ENCODE data around the gene NUCB1.
"Not testable (repeated sequence)": the region's sequence is repeated elsewhere in the genome, so short reads cannot be mapped to it uniquely, and the experiment has no call there.

NUCB1 gene

GRCh38 chr19:48906324-48906723 lies 6.2 kb downstream of the NUCB1 start:
- DNase-seq (ENCODE audit: low read depth) = no peak

DNA sequence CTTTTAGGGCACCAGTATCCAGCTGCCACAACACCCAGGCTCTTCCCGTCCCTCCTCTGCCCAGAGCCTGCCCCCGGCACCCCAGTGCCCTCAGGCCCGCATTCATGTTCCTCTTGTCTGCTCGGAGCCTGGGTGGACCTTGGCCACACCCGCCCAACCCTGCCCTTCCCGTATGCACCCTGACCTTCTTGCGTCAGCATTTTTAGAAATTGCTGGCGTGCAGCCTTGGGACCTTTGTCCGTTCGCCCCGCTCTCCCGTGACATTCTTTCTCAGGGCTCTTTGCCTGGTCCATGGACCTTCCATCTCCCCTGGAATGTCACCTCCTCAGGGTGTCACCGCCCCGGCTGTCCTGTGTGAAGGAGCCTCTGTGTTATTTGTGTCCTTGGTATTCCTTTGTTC lies 7.6 kb downstream of the NUCB1 start:
- no peak for DNase-seq (ENCODE audit: low read depth)

GRCh38 chr19:48909424-48910077 lies 9.4 kb downstream of the NUCB1 start:
- DNase-seq (ENCODE audit: low read depth) = not testable (repeated sequence)

DNA sequence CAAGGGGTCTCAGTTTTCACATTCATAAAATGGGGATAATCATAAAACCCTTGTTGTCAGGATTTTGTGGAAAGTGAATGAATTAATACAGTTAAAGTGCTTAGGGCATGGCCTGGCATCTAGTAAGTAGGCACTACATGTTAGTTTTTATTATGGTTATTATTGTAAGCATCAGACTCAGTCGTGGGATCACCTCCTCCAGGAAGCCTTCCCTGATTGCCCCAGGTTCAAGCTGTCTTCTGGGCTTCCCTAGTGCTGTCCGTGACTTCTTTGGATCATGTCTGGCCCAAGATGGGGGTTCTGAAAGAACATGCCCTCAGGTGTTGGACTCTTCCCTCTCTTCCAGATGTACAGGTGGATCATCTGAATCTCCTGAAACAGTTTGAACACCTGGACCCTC lies 10.7 kb downstream of the NUCB1 start:
- no peak for DNase-seq (ENCODE audit: low read depth)

GRCh38 chr19:48913114-48913889 lies 13.2 kb downstream of the NUCB1 start:
- DNase-seq (ENCODE audit: low read depth) = peak; percentile 47

GRCh38 chr19:48914181-48914580 lies 14.1 kb downstream of the NUCB1 start:
- no peak for DNase-seq (ENCODE audit: low read depth)

DNA sequence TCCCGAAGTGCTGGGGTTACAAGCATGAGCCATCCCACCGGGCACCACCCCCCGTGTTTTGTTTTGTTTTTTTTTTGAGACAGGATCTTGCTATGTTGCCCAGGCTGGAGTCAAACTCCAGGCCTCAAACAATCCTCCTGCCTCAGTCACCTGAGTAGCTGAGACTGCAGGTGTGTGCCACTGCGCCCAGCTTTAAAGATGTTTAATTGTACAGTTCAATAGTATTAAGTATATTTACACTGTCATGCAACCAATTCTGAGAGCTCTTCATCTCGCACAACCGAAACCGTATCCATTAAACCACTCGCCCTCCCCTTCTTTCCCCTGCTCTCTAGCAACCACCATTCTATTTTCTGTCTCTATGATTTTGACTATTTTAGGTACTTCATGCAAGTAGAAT lies 15.6 kb downstream of the NUCB1 start:
- DNase-seq (ENCODE audit: low read depth) = no peak

- no peak for DNase-seq (ENCODE audit: low read depth)
These were observed 18.0 kb downstream of the NUCB1 start for GRCh38 chr19:48918071-48918470.

GRCh38 chr19:48918801-48919247 lies 18.7 kb downstream of the NUCB1 start:
- DNase-seq (ENCODE audit: low read depth) = peak; percentile 53

GRCh38 chr19:48919271-48919670 lies 19.2 kb downstream of the NUCB1 start:
- DNase-seq (ENCODE audit: low read depth) = not testable (repeated sequence)

DNA sequence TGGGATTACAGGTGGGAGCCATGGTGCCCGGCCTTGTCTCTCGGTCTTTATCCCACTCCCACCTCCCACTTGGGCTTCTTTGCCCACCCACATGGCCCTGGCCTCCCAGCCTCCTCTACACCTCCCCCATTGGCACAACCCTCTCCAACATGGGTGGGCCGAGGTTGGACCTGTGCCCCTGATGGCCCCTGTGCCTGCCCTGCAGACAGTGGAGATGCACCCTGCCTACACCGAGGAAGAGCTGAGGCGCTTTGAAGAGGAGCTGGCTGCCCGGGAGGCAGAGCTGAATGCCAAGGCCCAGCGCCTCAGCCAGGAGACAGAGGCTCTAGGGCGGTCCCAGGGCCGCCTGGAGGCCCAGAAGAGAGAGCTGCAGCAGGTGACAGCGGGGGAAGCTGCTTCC lies 20.8 kb downstream of the NUCB1 start:
- no peak for DNase-seq (ENCODE audit: low read depth)

GRCh38 chr19:48921721-48922500 lies 21.8 kb downstream of the NUCB1 start:
- DNase-seq (ENCODE audit: low read depth) = no peak

- no peak for DNase-seq (ENCODE audit: low read depth)
These were observed 22.7 kb downstream of the NUCB1 start for GRCh38 chr19:48922548-48923490.

- peak; percentile 94 for DNase-seq (ENCODE audit: low read depth)
These were observed 25.2 kb downstream of the NUCB1 start for GRCh38 chr19:48925240-48925843.

DNA sequence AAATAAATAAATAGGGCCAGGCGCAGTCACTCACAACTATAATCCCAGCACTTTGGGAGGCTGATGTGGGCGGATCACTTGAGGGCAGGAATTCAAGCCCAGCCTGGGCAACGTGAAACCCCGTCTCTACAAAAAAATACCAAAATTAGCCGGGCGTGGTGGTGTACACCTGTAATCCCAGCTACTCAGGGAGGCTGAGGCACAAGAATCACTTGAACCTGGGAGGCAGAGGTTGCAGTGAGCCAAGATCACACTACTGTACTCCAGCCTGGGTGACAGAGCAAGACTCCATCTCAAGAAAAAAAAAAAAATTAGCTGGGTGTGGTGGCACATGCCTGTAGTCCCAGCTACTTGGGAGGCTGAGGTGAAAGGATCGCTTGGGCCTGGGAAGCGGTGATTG lies 25.8 kb downstream of the NUCB1 start:
- not testable (repeated sequence) for DNase-seq (ENCODE audit: low read depth)

- DNase-seq (ENCODE audit: low read depth) = peak; percentile 97
These were observed 26.8 kb downstream of the NUCB1 start for GRCh38 chr19:48926909-48927308.

DNA sequence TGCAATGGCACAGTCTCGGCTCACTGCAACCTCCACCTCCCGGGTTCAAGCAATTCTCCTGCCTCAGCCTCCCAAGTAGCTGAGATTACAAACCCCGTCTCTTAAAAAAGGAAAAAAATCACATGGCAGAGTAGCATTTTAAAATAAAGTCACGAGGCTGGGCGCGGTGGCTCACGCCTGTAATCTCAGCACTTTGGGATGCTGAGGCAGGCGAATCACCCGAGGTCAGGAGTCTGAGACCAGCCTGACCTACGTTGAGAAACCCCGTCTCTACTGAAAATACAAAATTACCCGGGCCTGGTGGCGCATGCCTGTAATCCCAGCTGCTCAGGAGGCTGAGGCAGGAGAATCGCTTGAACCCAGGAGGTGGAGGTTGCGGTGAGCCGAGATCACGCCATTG lies 27.6 kb downstream of the NUCB1 start:
- not testable (repeated sequence) for DNase-seq (ENCODE audit: low read depth)

- DNase-seq (ENCODE audit: low read depth) = no peak
These were observed 28.3 kb downstream of the NUCB1 start for GRCh38 chr19:48928164-48929025.

GRCh38 chr19:48933382-48933932 lies 33.3 kb downstream of the NUCB1 start, which contains the start of gene DHDH:
DHDH (plus strand) TSS chr19:48933699; CDS start chr19:48933722, 23 bp downstream.
- peak; percentile 71 for DNase-seq (ENCODE audit: low read depth)

GRCh38 chr19:48934837-48935236 lies 34.7 kb downstream of the NUCB1 start:
- no peak for DNase-seq (ENCODE audit: low read depth)

Measured in ELR (cell line).